Activated naive CD8-positive, alpha-beta T cell treated with anti-CD3 and anti-CD28 coated beads, Interleukin-2, amount 50 U/mL, for 24 hours (primary cell): ENCODE data around the gene PRPF39.
"Not testable (repeated sequence)": the region's sequence is repeated elsewhere in the genome, so short reads cannot be mapped to it uniquely, and the experiment has no call there.

Source experiments
- ATAC-seq: fragments of 150-1000 bp; cut with Tn5 transposase; one replicate; pipeline ENCODE4 v1.10.0; 2021
- DNase-seq: peaks from one replicate; pipeline ENCODE4 v3.0.0; 2021
- H3K27ac Mint-ChIP-seq: one replicate; pipeline ENCODE4 v1.8.0; 2021; ENCODE audit warnings: mild to moderate bottlenecking, mixed read lengths
- H3K27me3 Mint-ChIP-seq: one replicate; pipeline ENCODE4 v1.8.0; 2021; ENCODE audit warnings: mixed read lengths
- H3K36me3 Mint-ChIP-seq: one replicate; pipeline ENCODE4 v1.8.0; 2021; ENCODE audit warnings: low read depth, mixed read lengths
- H3K4me1 Mint-ChIP-seq: one replicate; pipeline ENCODE4 v1.8.0; 2021; ENCODE audit warnings: mixed read lengths
- H3K4me3 Mint-ChIP-seq: one replicate; pipeline ENCODE4 v1.8.0; 2021; ENCODE audit warnings: mild to moderate bottlenecking, moderate library complexity, mixed read lengths
- H3K9me3 Mint-ChIP-seq: one replicate; pipeline ENCODE4 v1.8.0; 2021; ENCODE audit warnings: mixed read lengths

Gene PRPF39

DNA sequence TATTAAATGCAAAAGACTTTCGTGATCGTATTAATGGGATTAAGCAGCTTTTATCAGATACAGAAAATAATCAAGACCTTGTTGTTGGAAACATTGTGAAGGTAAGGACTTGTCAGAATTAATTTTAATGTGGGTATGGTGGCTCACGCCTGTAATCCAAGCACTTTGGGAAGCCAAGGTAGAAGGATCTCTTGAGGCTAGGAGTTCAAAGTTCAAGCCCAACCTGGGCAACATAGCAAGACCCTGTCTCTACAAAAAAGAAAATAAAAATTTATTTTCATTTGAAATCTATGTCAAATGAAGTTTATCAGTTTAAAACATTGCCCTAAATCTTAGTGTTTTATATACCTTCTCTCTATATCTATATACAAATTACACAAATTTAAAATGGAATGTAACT is 17.2 kb upstream of the PRPF39 start:
- Mint-ChIP-seq H3K4me3 (no peak overlapping the region), H3K4me1 (no peaks in the 10 kb centered on the region), H3K27me3 (no peaks in the 10 kb centered on the region), H3K27ac (no peak overlapping the region), H3K9me3 (no peaks in the 10 kb centered on the region), H3K36me3 (peaks cover 11% of the 10 kb centered on the region)
- ATAC-seq (no peak), DNase-seq (no peak)

GRCh38 chr14:45068396-45068795 is 15.5 kb upstream of the PRPF39 start:
- peaks cover 8% of the 10 kb centered on the region for H3K36me3 Mint-ChIP-seq
- H3K4me1 Mint-ChIP-seq, result no peaks in the 10 kb centered on the region
- no peak overlapping the region for H3K27ac Mint-ChIP-seq
- no peaks in the 10 kb centered on the region for H3K27me3 Mint-ChIP-seq
- H3K4me3 Mint-ChIP-seq, result no peak overlapping the region
- ATAC-seq (no peak), DNase-seq (no peak)
- no peaks in the 10 kb centered on the region for H3K9me3 Mint-ChIP-seq

DNA sequence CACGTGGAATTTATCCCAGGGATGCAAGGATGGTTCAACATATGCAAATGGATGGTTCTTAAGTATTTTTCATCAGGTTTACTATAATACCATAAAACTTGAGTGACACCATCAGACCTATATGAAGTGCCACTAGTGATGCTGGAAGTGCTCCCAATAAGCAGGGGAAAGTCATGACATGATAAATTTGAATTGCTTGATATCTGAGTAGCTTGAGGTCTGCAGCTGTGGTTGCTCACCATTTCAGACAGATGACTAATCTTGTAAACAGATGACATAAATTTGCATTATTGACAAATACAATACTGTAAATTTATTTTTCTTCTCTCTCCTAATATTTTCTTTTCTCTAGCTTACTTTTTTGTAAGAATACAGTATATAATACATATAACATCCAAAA is 13.7 kb upstream of the PRPF39 start:
- Mint-ChIP-seq H3K4me3 (no peak overlapping the region), H3K36me3 (peaks cover 7% of the 10 kb centered on the region), H3K27ac (no peak overlapping the region), H3K4me1 (no peaks in the 10 kb centered on the region), H3K9me3 (no peaks in the 10 kb centered on the region), H3K27me3 (no peaks in the 10 kb centered on the region)
- no peak for DNase-seq
- no peak for ATAC-seq

- H3K4me1 Mint-ChIP-seq, result no peaks in the 10 kb centered on the region
- no peak for ATAC-seq
- H3K9me3 Mint-ChIP-seq, result no peaks in the 10 kb centered on the region
Observed at GRCh38 chr14:45072126-45072525, 11.8 kb upstream of the PRPF39 start.

DNA sequence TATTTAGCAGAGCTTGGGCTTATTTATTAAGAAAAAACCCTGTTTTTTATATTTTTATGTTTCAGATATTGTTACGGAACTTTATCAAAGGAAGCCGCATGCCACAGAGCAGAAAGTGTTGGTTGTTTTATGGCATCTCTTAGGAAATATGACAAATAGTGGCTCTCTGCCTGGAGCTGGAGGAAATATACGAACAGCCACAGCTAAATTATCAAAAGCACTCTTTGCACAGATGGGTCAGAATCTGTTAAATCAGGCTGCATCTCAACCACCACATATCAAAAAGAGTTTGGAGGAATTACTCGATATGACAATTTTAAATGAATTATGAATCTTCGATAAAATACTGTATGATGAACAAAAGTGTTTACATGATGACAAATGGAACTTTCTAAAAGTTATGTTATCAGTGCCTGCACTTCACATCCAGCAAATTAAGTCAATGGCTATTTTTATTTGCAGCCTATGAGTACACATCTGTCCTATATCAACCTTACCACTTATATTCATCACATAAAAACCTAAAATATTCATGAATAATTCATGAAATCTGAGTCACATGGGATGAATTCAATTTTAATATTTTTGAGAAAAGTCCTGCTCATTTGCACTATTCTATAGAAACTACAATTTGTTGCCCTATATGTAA is 10.6 kb upstream of the PRPF39 start:
- no peak overlapping the region for H3K27ac Mint-ChIP-seq
- no peaks in the 10 kb centered on the region for H3K4me1 Mint-ChIP-seq
- H3K36me3 Mint-ChIP-seq, result peaks cover 7% of the 10 kb centered on the region
- DNase-seq (no peak), ATAC-seq (no peak)
- no peak overlapping the region for H3K4me3 Mint-ChIP-seq
- no peaks in the 10 kb centered on the region for H3K27me3 Mint-ChIP-seq
- no peaks in the 10 kb centered on the region for H3K9me3 Mint-ChIP-seq

More at GRCh38 chr14:45072126-45072525, 11.8 kb upstream of the PRPF39 start:
- H3K27ac Mint-ChIP-seq, result no peak overlapping the region
- H3K4me3 Mint-ChIP-seq, result no peak overlapping the region
- H3K36me3 Mint-ChIP-seq, result peaks cover 7% of the 10 kb centered on the region
- no peak for DNase-seq
- no peaks in the 10 kb centered on the region for H3K27me3 Mint-ChIP-seq

GRCh38 chr14:45078323-45078722 is 5.6 kb upstream of the PRPF39 start:
- Mint-ChIP-seq H3K4me3 (no peak overlapping the region), H3K27ac (no peak overlapping the region), H3K9me3 (no peaks in the 10 kb centered on the region), H3K36me3 (peaks cover 2% of the 10 kb centered on the region), H3K27me3 (no peaks in the 10 kb centered on the region), H3K4me1 (peaks cover 3% of the 10 kb centered on the region)
- DNase-seq (no peak), ATAC-seq (no peak)

DNA sequence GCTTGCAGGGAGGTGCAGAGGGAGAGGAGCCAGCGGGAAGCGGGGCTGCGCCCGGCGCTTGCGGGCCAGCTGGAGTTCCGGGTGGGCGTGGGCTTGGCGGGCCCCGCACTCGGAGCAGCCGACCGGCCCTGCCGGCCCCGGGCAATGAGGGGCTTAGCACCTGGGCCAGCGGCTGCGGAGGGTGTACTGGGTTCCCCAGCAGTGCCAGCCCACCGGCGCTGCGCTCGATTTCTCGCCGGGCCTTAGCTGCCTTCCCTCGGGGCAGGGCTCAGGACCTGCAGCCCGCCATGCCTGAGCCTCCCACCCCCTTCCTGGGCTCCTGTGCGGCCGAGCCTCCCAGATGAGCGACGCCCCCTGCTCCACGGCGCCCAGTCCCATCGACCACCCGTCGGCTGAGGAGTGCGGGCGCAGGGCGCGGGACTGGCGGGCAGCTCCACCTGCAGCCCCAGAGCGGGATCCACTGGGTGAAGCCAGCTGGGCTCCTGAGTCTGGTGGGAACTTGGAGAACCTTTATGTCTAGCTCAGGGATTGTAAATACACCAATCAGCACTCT is 3.4 kb upstream of the PRPF39 start:
- not testable (repeated sequence) for H3K9me3 Mint-ChIP-seq, H3K4me3 Mint-ChIP-seq, H3K27ac Mint-ChIP-seq, H3K36me3 Mint-ChIP-seq, ATAC-seq, H3K27me3 Mint-ChIP-seq, DNase-seq
- H3K4me1 Mint-ChIP-seq, result peaks cover 15% of the 10 kb centered on the region

GRCh38 chr14:45081096-45081495 is 2.8 kb upstream of the PRPF39 start:
- Mint-ChIP-seq H3K36me3 (peaks cover 11% of the 10 kb centered on the region), H3K4me1 (peaks cover 21% of the 10 kb centered on the region)
- not testable (repeated sequence) for H3K9me3 Mint-ChIP-seq, H3K27ac Mint-ChIP-seq, DNase-seq, H3K4me3 Mint-ChIP-seq, H3K27me3 Mint-ChIP-seq, ATAC-seq

DNA sequence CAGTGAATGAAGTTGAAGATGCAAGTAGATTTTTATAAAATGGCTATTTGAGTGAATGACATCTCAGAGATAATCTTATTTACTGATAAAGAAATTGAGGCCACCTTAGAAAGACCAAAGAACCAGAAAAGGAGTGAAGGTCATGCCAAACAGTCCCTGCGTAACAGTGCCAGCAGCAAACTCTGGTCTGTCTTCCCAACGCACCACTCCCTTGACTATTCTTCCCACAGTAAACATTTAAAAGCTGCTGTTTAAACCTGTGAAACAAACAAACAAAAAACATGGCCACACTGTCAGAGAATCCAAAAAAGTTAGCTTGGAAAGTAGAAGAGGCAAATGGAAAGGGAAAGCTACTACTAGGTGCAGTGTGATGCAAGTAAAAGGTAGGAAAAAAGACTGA is 1.5 kb upstream of the PRPF39 start:
- H3K9me3 Mint-ChIP-seq, result no peaks in the 10 kb centered on the region
- DNase-seq (no peak), ATAC-seq (no peak)
- H3K4me3 Mint-ChIP-seq, result no peak overlapping the region
- H3K4me1 Mint-ChIP-seq, result peaks cover 34% of the 10 kb centered on the region
- peaks cover 22% of the 10 kb centered on the region for H3K36me3 Mint-ChIP-seq
- H3K27me3 Mint-ChIP-seq, result no peaks in the 10 kb centered on the region
- no peak overlapping the region for H3K27ac Mint-ChIP-seq

- no peaks in the 10 kb centered on the region for H3K27me3 Mint-ChIP-seq
- no peaks in the 10 kb centered on the region for H3K9me3 Mint-ChIP-seq
- DNase-seq (no peak), ATAC-seq (no peak)
- H3K36me3 Mint-ChIP-seq, result peaks cover 25% of the 10 kb centered on the region
- peak overlapping the region; percentile 94 for H3K4me3 Mint-ChIP-seq
- peaks cover 44% of the 10 kb centered on the region for H3K4me1 Mint-ChIP-seq
- peak overlapping the region; percentile 93 for H3K27ac Mint-ChIP-seq
Observed at GRCh38 chr14:45083617-45083975, 320 bp upstream of the PRPF39 start.

GRCh38 chr14:45084946-45085346 is 1.0 kb downstream of the PRPF39 start:
- H3K9me3 Mint-ChIP-seq, result no peaks in the 10 kb centered on the region
- no peak for ATAC-seq
- H3K4me3 Mint-ChIP-seq, result peak overlapping the region; percentile 94
- H3K27me3 Mint-ChIP-seq, result no peaks in the 10 kb centered on the region
- peak overlapping the region; percentile 93 for H3K27ac Mint-ChIP-seq
- peaks cover 58% of the 10 kb centered on the region for H3K4me1 Mint-ChIP-seq
- H3K36me3 Mint-ChIP-seq, result peaks cover 25% of the 10 kb centered on the region
- DNase-seq, result no peak

- ATAC-seq (peak; percentile 99), DNase-seq (no peak)
- H3K4me3 Mint-ChIP-seq, result peak overlapping the region; percentile 52
- peaks cover 78% of the 10 kb centered on the region for H3K4me1 Mint-ChIP-seq
- no peaks in the 10 kb centered on the region for H3K27me3 Mint-ChIP-seq
- peaks cover 38% of the 10 kb centered on the region for H3K36me3 Mint-ChIP-seq
- H3K27ac Mint-ChIP-seq, result peak overlapping the region; percentile 72
- no peaks in the 10 kb centered on the region for H3K9me3 Mint-ChIP-seq
Observed at GRCh38 chr14:45089813-45090212, 5.9 kb downstream of the PRPF39 start.

- Mint-ChIP-seq H3K4me1 (peaks cover 66% of the 10 kb centered on the region), H3K27ac (no peak overlapping the region), H3K36me3 (peaks cover 42% of the 10 kb centered on the region), H3K9me3 (no peaks in the 10 kb centered on the region), H3K27me3 (no peaks in the 10 kb centered on the region), H3K4me3 (no peak overlapping the region)
- DNase-seq, result no peak
- no peak for ATAC-seq
Observed at GRCh38 chr14:45091710-45092109, 7.8 kb downstream of the PRPF39 start.

- DNase-seq, result no peak
- Mint-ChIP-seq H3K27ac (no peak overlapping the region), H3K4me3 (no peak overlapping the region), H3K9me3 (no peaks in the 10 kb centered on the region), H3K27me3 (no peaks in the 10 kb centered on the region), H3K4me1 (peaks cover 42% of the 10 kb centered on the region), H3K36me3 (peaks cover 53% of the 10 kb centered on the region)
- ATAC-seq, result no peak
Observed at GRCh38 chr14:45094275-45094674, 10.4 kb downstream of the PRPF39 start.

- no peak overlapping the region for H3K27ac Mint-ChIP-seq
- ATAC-seq, result no peak
- H3K4me1 Mint-ChIP-seq, result peaks cover 33% of the 10 kb centered on the region
- no peaks in the 10 kb centered on the region for H3K27me3 Mint-ChIP-seq
- H3K4me3 Mint-ChIP-seq, result no peak overlapping the region
- no peak for DNase-seq
- H3K9me3 Mint-ChIP-seq, result no peaks in the 10 kb centered on the region
- peaks cover 58% of the 10 kb centered on the region for H3K36me3 Mint-ChIP-seq
Observed at GRCh38 chr14:45095143-45095542, 11.2 kb downstream of the PRPF39 start.

DNA sequence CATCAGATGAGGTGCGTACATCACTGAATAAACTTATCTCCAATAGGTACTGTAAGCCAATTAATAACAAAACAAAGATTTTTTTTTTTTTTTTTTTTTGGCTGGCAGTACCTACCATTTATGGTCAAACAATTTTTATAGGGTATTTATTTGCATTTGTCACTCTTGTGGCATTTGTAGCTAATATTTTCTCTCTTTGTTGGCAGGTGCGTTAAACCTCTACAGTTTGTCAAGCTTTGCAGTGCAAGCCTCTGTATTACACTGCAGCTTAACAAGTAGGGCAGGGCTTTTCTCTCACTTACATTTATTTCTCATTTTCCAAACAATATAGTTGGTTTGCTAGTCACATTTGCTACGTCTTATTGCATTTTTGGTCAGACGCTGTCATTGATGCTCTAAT is 12.3 kb downstream of the PRPF39 start:
- Mint-ChIP-seq H3K36me3 (peaks cover 66% of the 10 kb centered on the region), H3K9me3 (no peaks in the 10 kb centered on the region), H3K27me3 (no peaks in the 10 kb centered on the region), H3K4me1 (peaks cover 22% of the 10 kb centered on the region), H3K27ac (no peak overlapping the region), H3K4me3 (no peak overlapping the region)
- DNase-seq (no peak), ATAC-seq (no peak)
